ENCODE data around the gene ZDBF2. TPM values are rescaled to one million over a fixed set of nuclear protein-coding genes. Genes with fewer than 3 reads are reported as not detected.
"Not testable (repeated sequence)": the region's sequence is repeated elsewhere in the genome, so short reads cannot be mapped to it uniquely, and the experiment has no call there.

Gene ZDBF2
- total RNA-seq, 2 donors from 2014 or later: 1.7 to 5.8 TPM

DNA sequence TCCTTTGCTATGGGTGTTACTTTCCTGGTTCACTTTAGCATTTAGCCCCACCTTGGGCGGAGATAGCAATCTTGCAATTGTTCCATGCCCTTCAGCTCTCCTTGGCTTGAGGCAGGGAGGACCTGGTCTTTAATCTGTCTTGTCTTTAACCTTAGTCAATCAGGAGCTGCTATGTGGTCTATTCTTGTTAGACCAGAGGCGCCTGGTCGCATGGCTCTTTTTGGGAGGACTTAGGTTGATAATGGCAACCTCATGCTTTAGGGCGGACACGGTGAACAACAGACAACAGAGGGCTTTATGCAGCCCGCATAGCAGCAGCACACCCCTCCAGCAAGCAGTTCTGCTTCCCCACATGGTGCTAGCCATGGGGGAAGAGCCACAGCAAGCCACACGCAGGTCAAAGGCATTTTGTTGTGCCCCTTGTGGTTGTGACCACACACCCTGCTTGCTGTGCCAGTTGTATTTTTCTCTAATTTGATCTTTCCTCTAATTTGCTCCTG is 17.7 kb upstream of the ZDBF2 start:
- H3K27me3 ChIP-seq: peaks cover 52% of the 10 kb centered on the region
- H3K4me1 ChIP-seq: no peaks in the 10 kb centered on the region
- H3K9me3 ChIP-seq: no peaks in the 10 kb centered on the region
- H3K36me3 ChIP-seq: no peaks in the 10 kb centered on the region
- no peak overlapping the region for H3K4me3 ChIP-seq
- intact Hi-C loops (cut with DNase I): no loop called here
- H3K27ac ChIP-seq: no peak overlapping the region
- no peak for DNase-seq
- TF ChIP-seq CTCF (IDR thresholded peaks at IDR 0.05): no peak
- H3K9ac ChIP-seq (ENCODE audit: low read depth in 2 of 2, low read length in 2 of 2): no peak overlapping the region

- TF ChIP-seq CTCF (IDR thresholded peaks at IDR 0.05): no peak
- intact Hi-C loops (cut with DNase I): no loop called here
- no peak overlapping the region for H3K9ac ChIP-seq (ENCODE audit: low read depth in 2 of 2, low read length in 2 of 2)
- no peaks in the 10 kb centered on the region for H3K9me3 ChIP-seq
- H3K36me3 ChIP-seq: no peaks in the 10 kb centered on the region
- H3K4me1 ChIP-seq: no peaks in the 10 kb centered on the region
- no peak overlapping the region for H3K27ac ChIP-seq
- H3K27me3 ChIP-seq: peaks cover 55% of the 10 kb centered on the region
- no peak overlapping the region for H3K4me3 ChIP-seq
- DNase-seq: no peak
Observed at GRCh38 chr2:206257350-206257749, 17.1 kb upstream of the ZDBF2 start.

GRCh38 chr2:206257861-206258260 is 16.6 kb upstream of the ZDBF2 start:
- intact Hi-C loops (cut with DNase I): no loop called here
- H3K9me3 ChIP-seq: no peaks in the 10 kb centered on the region
- no peak overlapping the region for H3K4me3 ChIP-seq
- H3K9ac ChIP-seq (ENCODE audit: low read depth in 2 of 2, low read length in 2 of 2): no peak overlapping the region
- H3K27ac ChIP-seq: no peak overlapping the region
- peaks cover 60% of the 10 kb centered on the region for H3K27me3 ChIP-seq
- TF ChIP-seq CTCF (IDR thresholded peaks at IDR 0.05): no peak
- no peaks in the 10 kb centered on the region for H3K36me3 ChIP-seq
- H3K4me1 ChIP-seq: no peaks in the 10 kb centered on the region
- no peak for DNase-seq

DNA sequence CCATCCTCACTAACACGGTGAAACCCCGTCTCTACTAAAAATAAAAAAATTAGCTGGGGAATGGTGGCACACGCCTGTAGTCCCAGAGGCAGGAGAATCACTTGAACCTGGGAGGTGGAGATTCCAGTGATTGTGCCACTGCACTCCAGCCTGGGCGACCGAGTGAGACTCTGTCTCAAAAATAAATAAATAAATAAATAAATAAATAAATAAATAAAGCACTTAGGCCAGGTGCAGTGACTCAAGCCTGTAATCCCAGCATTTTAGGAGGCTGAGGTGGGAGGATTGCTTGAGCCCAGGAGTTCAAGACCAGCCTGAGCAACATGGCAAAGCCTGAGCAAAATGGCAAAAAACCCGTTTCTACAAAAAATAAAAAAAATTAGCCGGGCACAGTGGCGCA is 15.8 kb upstream of the ZDBF2 start:
- H3K27ac ChIP-seq; H3K36me3 ChIP-seq; H3K4me1 ChIP-seq; intact Hi-C loops (cut with DNase I); DNase-seq; H3K4me3 ChIP-seq; H3K9ac ChIP-seq (ENCODE audit: low read depth in 2 of 2, low read length in 2 of 2); H3K9me3 ChIP-seq: not testable (repeated sequence)
- H3K27me3 ChIP-seq: peaks cover 66% of the 10 kb centered on the region

DNA sequence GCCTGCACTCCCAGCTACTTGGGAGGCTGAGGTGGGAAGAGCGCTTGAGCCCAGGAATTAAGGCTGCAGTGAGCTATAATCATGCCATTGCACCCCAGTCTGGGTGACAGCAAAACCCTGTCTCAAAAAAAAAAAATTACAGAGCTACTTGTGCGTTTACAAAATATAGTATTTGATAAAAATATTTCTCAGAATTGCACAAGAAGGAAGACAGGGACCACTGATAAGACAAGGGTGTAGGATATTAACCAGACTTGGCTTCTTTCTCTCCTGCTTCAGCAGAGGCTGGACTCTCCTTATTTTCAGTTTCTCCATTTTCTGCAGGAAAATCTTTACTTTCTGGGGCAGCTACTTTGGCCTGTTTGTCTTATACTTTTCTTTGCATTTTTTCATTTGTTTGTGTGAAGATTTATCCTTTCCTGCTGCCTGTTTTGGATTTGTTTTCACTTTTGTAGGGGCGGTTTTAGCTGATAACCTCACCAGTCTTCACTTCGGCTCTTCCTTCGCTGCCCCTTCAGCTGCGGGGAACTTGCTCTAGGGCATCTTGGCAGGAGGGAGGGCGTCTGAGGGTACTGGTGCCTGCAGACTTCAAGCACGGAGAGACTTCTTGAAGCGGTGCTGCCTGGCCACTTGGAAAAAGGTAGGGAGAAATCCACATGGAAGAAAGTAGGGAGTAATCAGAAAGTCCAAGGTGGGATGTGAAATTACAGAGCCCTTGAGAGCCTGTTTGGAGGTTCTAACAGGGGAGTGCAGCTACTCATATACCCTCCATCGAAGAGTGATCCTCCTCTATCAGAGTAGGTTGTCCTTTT is 14.9 kb upstream of the ZDBF2 start:
- no peaks in the 10 kb centered on the region for H3K4me1 ChIP-seq
- DNase-seq: no peak
- intact Hi-C loops (cut with DNase I): no loop called here
- no peak overlapping the region for H3K4me3 ChIP-seq
- TF ChIP-seq CTCF (IDR thresholded peaks at IDR 0.05): no peak
- no peaks in the 10 kb centered on the region for H3K36me3 ChIP-seq
- no peak overlapping the region for H3K27ac ChIP-seq
- no peak overlapping the region for H3K9ac ChIP-seq (ENCODE audit: low read depth in 2 of 2, low read length in 2 of 2)
- H3K9me3 ChIP-seq: no peaks in the 10 kb centered on the region
- H3K27me3 ChIP-seq: peaks cover 59% of the 10 kb centered on the region

Measured in colonic mucosa (tissue), 4 donors.